Activated effector memory CD4-positive, alpha-beta T cell treated with anti-CD3 and anti-CD28 coated beads, Interleukin-2, amount 50 U/mL, for 16 hours (primary cell): Measurements from ENCODE around the gene SLC24A3.

Experiments
- DNase-seq: peaks from one replicate; pipeline ENCODE4 v3.0.0-alpha.2; 2020

SLC24A3 gene

DNA sequence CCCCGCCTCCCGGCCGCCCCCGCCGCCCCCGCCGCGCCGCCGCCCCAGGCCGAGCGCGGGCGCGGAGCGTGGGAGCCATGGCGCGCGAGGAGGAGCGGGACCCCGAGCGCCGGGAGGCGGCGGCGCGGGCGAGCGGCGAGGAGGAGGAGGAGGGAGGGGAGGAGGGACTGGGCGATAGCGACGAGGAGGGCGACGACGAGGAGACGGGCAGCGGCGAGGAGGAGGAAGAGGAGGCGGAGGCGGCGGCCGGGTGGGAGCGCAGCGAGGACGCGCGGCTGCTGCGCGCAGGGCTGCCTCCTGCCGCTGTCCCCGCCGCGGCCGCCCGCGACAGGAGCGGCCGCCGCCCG is at the start of gene SLC24A3:
SLC24A3 (plus strand) TSS at position 174 of the 347 bp plus-strand sequence.
- DNase-seq, result no peak

- DNase-seq, result no peak
Measured at GRCh38 chr20:19170148-19170547, 42.3 kb upstream of the SLC24A3 start.

DNA sequence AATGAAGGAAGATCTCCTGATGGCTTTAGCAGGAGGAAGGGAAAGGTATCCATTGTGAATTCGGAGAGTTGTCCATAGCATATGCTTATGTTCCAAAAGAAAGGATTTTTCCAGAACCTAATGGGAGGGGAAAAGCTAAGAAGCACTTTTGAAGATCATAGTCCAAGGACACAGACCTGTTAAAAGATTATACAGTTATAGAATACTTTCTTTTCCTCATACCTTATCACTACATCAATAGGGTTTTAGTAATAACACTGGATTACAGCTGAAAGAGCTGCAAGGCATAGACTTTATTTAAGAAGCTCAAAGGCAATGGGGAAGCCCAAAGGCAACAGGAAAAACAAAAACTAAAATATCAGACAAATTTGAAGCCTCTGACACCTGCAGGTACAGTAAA is 39.8 kb upstream of the SLC24A3 start:
- no peak for DNase-seq

DNA sequence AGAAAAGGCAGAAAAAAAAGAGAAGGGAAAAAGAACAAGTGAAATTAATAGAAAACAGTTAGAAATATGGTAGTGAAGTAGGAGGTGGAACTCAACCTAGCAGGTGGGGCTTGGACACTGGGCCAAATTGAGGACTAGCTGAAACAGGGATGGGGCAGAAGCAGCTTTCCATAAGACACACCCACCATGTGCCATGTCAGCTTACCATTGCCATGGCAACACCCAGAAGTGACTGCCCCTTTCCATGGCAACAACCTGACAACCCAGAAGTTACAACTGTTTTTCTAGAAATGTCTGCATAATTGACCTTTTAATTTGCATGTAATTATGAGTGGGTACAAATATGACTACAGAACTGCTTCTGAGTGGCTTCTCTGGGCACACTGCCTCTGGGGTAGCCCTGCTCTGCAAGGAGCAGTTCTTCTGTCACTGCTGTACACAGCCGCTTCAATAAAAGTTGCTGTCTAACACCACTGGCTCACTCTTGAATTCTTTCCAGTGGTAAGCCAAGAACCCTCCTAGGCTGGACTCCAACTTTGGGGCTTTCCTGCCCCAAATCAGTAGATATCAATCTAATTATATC is 35.9 kb upstream of the SLC24A3 start:
- DNase-seq, result no peak

DNA sequence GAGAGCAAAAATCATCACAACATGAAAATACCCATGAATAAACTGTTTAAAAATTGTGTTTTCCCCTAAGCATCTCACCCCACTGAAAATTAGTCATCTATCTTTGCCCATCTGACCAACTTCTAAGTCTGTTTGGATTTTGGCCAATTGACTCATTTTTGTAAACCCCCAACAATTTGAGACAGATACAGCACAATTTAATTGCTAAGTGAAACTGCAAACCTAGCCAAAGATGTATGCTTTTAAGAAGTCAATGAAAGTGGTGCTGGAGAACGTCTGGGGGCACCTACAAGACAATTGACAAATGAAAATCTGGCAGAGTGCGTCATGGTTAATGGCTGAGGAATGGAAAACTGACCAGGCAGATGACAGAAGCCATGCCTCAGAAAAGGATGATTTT is 30.9 kb upstream of the SLC24A3 start:
- no peak for DNase-seq

DNA sequence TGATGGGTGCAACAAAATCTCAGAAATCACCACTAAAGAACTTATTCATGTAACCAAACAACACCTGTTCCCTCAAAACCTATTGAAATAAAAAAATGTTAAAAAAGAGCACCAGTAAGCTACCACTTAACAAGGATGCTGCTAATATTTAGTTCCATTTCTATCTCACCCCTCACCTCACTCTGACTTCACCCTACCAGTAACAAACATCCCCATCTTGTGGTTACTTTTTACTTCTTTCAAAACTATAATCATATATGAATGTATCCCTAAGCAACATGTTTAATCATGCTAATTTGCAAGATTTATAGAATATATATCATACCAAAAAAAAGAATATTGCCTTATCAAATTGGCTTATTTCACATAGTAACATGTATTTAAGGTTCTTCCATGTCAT is 27.4 kb upstream of the SLC24A3 start:
- DNase-seq, result no peak

GRCh38 chr20:19193349-19193748 is 19.1 kb upstream of the SLC24A3 start:
- DNase-seq, result no peak

- DNase-seq, result peak; percentile 84
Measured at GRCh38 chr20:19205981-19206396, 6.5 kb upstream of the SLC24A3 start.

DNA sequence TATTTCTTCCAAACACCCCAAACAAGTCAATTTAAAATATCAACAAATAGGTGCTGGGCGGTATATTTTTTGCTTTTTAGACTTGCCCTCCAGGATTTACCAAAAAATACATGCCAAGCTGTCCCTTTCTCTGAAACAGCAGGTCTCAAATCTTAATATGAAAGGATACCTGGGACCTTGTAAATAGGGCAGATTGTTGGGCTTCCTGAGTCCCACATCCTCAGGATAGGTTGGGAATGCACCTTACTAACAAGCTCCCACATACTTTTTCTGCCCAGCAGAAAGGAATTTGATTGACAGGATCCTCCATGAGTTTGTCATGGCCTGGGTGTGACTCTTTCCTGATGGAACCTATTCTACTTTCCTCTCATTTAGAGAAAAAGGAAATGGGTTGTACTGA is 4.9 kb upstream of the SLC24A3 start:
- no peak for DNase-seq

DNA sequence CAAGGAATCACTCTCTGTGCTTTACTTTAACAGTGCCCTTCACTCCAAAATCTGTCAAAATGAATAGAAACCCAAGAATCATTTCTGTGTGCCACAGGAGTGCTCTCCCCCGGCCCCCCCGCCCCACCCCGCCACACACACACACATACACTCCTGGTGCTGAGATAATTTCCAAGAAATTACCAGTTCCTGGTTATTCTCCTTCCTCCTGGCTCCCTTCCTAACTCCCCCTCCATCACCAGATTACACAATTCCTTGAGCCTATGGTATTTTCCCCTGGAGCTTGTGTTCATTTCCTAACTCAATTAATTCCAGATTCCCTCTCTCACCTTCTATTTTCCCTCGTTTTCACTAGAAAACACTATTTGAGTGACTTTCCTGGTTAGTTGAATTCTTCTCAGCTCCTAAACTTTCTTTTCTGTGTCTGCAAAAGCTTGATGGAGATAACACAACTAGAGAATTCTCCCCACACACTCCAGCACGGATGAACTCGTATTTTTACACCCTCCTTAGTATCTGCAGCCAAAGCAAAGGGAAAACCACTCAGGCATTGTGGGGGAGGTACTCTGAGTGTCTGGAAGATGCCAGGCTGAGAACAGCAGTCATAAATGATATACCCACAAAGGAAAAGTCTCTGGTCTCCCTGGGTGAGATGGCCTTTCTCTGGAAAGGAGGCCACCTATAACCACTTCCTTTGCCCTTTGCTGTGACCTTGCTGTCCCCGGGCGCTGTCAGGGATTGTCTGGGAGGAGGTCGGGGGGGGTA is 1.9 kb upstream of the SLC24A3 start:
- DNase-seq, result no peak

GRCh38 chr20:19211252-19211651 is 1.2 kb upstream of the SLC24A3 start:
- no peak for DNase-seq

- no peak for DNase-seq
Measured at GRCh38 chr20:19211661-19212468, 577 bp upstream of the SLC24A3 start.

GRCh38 chr20:19212821-19213502 is 520 bp downstream of the SLC24A3 start:
- no peak for DNase-seq

DNA sequence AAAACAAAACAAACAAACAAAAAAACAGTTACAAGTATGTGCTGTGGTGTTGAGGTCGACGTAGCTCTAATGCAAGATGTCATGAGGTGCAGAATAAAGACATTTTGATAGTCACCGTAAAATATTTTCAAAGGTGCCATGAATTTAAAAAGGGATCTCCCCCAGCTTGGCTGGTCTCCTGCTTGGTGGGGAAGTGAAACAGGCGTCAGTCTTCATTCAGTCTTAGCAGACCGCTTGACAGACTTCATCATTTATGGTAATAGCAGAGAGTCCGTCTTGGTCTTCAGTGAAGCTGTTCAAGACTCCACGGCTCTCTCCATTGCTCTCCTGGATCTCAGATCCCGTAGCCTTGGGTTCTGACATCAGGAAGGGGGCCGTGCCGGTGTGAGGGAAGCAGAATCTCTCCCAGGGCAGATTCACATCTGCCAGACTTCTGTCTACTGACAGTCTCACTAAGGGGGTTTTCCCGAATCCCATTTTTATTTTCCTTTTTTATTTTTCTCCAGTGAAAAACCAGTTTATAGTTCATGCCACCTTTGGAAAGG is 1.6 kb downstream of the SLC24A3 start:
- DNase-seq, result no peak

DNA sequence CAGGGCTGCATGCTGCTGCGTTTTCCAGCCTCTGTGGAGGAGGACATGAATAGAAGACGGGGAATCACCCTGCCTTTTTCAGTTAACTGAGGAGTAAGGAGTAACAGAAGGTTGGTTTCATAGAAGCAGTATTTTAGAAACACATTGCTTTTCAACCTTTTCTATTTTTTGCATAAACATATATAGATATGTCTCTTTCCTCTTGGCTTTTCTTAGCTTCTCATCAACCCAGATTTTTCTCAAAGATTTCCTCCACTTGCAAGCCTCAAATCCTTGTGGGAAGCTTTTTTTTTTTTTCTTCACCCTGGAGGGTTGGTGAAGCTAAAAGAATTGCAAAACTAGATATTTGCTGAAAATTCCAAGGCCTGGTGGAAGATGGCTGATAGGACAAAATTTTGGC is 6.0 kb downstream of the SLC24A3 start:
- DNase-seq, result no peak

DNA sequence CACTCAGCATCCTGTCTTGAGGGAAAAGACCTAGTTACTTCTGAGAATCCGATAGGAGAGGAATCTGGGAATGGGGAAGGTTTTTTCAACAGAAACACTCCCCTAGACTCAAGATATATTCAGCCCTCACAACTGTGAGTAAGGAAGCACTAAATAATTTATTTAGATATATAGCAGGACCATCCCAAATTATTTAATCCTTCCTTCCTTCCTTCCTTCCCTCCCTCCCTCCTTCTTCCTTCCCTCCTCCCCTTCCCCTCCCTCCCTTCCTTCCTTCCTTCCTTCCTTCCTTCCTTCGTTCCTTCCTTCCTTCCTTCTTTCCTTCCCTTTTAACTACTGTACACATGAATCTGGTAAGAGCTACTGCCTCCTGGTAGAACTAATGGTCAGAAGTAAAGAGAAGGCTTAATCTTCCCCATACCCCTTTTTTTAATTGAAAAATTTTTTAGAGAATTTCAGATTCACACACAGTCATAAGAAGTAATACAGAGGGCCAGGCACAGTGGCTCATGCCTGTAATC is 10.1 kb downstream of the SLC24A3 start:
- DNase-seq, result no peak

DNA sequence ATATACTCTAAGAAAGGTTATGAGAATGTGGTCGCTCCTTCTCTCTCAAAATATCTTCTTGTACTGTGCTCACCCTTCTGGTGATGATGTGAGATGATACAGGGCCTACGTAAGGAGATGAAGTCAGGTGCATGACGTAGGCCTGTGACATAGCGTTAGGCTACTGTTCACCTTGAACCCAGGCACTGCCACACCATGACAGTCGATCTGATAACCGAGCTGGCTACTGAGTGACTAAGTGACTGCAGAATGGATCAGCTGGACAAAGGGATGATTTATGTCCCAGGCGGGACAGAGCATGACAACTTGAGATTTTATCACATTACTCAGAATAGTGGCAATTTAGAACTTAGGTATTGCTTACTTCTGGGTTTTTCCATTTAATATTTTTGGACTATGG is 11.2 kb downstream of the SLC24A3 start:
- DNase-seq, result no peak

GRCh38 chr20:19231359-19232035 is 19.1 kb downstream of the SLC24A3 start:
- no peak for DNase-seq

- DNase-seq, result no peak
Measured at GRCh38 chr20:19232997-19233794, 20.8 kb downstream of the SLC24A3 start.

GRCh38 chr20:19236371-19237055 is 24.1 kb downstream of the SLC24A3 start:
- DNase-seq, result no peak

- no peak for DNase-seq
Measured at GRCh38 chr20:19241440-19241839, 29.0 kb downstream of the SLC24A3 start.
